Psoas muscle (tissue), 8 donors: ENCODE results near the gene THUMPD1. TPM values are rescaled to one million over a fixed set of nuclear protein-coding genes. Genes with fewer than 3 reads are reported as not detected.
A peak's percentile ranks its signal among the peaks of the same experiment; 100 is the strongest.
"Not testable (repeated sequence)": the region's sequence is repeated elsewhere in the genome, so short reads cannot be mapped to it uniquely, and the experiment has no call there.

Source experiments
- ATAC-seq, 4 donors: fragments of 200-7000 bp; cut with Tn5 transposase; one replicate each; pipeline ENCODE4 v1.9.1; 2020; ENCODE audit warnings: moderate library complexity in 3 of 4, mild to moderate bottlenecking in 2 of 4
- DNase-seq, 2 donors: peaks; one replicate each; pipeline ENCODE4 v3.0.0-alpha.2; 2020
- H3K27ac ChIP-seq: fragments of 200-600 bp; one replicate; pipeline ENCODE4 v1.8.0; 2022
- H3K27me3 ChIP-seq, 3 donors: fragments of 200-600 bp in 1 of 3; one replicate each; pipeline versions ENCODE4 v1.6.1 to v1.8.0; 2013 to 2022; ENCODE audit warnings: low read length in 2 of 3, mild to moderate bottlenecking in 2 of 3, moderate library complexity in 1 of 3; ENCODE audit not compliant: insufficient read depth in 3 of 3
- H3K36me3 ChIP-seq, 2 donors: fragments of 200-600 bp in 1 of 2; one replicate each; pipeline versions ENCODE4 v1.6.1 to v1.8.0; 2013 to 2022; ENCODE audit warnings: low read depth in 1 of 2, mild to moderate bottlenecking in 1 of 2, moderate library complexity in 1 of 2; ENCODE audit not compliant: insufficient read depth in 1 of 2
- H3K4me1 ChIP-seq: fragments of 200-600 bp; one replicate; pipeline ENCODE4 v1.8.0; 2022
- H3K4me3 ChIP-seq: fragments of 200-600 bp; one replicate; pipeline ENCODE4 v1.8.0; 2022; ENCODE audit warnings: mild to moderate bottlenecking
- H3K9me3 ChIP-seq: fragments of 200-600 bp; one replicate; pipeline ENCODE4 v1.8.0; 2022
- WGBS, 3 donors: extraction: QIAGEN DNeasy Blood & Tissue Kit; methylation state at CpG; one replicate each; pipeline versions ENCODE4 v1.1.6 to v1.1.7; 2013; 5-methylcytosine and 5-hydroxymethylcytosine counted together
- intact Hi-C, 2 donors: fragments of 100-400 bp; cut with DNase I; formaldehyde crosslinking; loops; one replicate each; pipeline versions ENCODE4 v1.11.0 to v1.14.2; 2022
- polyA plus RNA-seq, 3 donors: library from polyadenylated mRNA; stranded (reverse); fragments of 200-250 nt; gene quantifications; one replicate each; pipeline ENCODE4 v1.2.3, GENCODE V29; 2013
- total RNA-seq, 4 donors: library from RNA; stranded (reverse); fragmentation: NEBNext Ultra II Directional in 2 of 4; extraction: Animal tissue kit (Norgen Biotek cat#: 25700) in 2 of 4; gene quantifications; one replicate each; pipeline versions ENCODE4 v1.2.1 to v1.2.4, GENCODE V29; 2021 to 2023
- TF ChIP-seq, protein P1 (sequence below): fragments of 200-600 bp; IDR thresholded peaks from one replicate; pipeline ENCODE4 v1.8.0; 2022; ENCODE audit warnings: antibody characterized with exemption
- donor health status: healthy with polysubstance abuse.
- donor health status: DM: no; HTN: no; CAD: no; lungs with moderate emphysema.
- donor health status: Bipolar disorder and iron deficiency.
- donor health status: healthy.
- donor health status: DM: yes; HTN: yes; CAD: no.
- donor health status: DM: no; HTN: no; CAD: no.
- donor health status: DM: no; HTN: no; CAD: no.
- donor health status: DM: yes; HTN: yes; CAD: no.

Gene THUMPD1
- total and polyA plus RNA-seq, 7 donors = 13.0 to 29.5 (median 20.5) TPM

- TF ChIP-seq, protein P1, sequence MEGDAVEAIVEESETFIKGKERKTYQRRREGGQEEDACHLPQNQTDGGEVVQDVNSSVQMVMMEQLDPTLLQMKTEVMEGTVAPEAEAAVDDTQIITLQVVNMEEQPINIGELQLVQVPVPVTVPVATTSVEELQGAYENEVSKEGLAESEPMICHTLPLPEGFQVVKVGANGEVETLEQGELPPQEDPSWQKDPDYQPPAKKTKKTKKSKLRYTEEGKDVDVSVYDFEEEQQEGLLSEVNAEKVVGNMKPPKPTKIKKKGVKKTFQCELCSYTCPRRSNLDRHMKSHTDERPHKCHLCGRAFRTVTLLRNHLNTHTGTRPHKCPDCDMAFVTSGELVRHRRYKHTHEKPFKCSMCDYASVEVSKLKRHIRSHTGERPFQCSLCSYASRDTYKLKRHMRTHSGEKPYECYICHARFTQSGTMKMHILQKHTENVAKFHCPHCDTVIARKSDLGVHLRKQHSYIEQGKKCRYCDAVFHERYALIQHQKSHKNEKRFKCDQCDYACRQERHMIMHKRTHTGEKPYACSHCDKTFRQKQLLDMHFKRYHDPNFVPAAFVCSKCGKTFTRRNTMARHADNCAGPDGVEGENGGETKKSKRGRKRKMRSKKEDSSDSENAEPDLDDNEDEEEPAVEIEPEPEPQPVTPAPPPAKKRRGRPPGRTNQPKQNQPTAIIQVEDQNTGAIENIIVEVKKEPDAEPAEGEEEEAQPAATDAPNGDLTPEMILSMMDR = no peak
- H3K4me3 ChIP-seq = no peak overlapping the region
- DNase-seq (no peak), ATAC-seq (no peak)
- intact Hi-C loops = no loop called here
- H3K4me1 ChIP-seq = no peaks in the 10 kb centered on the region
- H3K27me3 ChIP-seq = no peaks in the 10 kb centered on the region
- peaks cover 2% of the 10 kb centered on the region for H3K9me3 ChIP-seq
- H3K36me3 ChIP-seq = no peaks in the 10 kb centered on the region
- no peak overlapping the region for H3K27ac ChIP-seq
Observed at GRCh38 chr16:20767577-20767976, 26.0 kb upstream of the THUMPD1 start.

DNA sequence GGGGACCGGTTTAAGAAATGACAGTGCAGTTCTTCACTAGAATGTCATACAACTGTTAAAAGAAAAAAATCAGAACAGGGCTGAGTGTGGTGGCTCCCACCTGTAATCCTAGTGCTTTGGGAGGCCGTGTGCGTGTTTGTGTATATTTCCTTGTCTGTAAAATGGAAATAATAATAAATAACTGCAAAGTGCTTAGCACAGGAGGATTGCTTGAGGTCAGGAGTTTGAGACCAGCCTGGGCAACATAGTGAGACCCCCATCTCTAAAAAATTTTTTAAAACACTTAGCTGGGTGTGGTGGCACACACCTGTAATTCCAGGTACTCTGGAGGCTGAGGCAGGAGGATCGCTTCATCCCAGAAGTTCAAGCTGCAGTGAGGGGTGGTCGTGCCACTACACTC, 24.7 kb upstream of the THUMPD1 start:
- DNase-seq = no peak
- TF ChIP-seq, protein P1 = no peak
- H3K4me3 ChIP-seq = no peak overlapping the region
- no peaks in the 10 kb centered on the region for H3K27me3 ChIP-seq
- H3K27ac ChIP-seq = no peak overlapping the region
- H3K4me1 ChIP-seq = no peaks in the 10 kb centered on the region
- ATAC-seq = no peak
- 85 to 91% (median 90%) methylated on average over 5 of the region's 5 CpGs for WGBS, 3 donors
- intact Hi-C loops = no loop called here
- H3K36me3 ChIP-seq = no peaks in the 10 kb centered on the region
- no peaks in the 10 kb centered on the region for H3K9me3 ChIP-seq

DNA sequence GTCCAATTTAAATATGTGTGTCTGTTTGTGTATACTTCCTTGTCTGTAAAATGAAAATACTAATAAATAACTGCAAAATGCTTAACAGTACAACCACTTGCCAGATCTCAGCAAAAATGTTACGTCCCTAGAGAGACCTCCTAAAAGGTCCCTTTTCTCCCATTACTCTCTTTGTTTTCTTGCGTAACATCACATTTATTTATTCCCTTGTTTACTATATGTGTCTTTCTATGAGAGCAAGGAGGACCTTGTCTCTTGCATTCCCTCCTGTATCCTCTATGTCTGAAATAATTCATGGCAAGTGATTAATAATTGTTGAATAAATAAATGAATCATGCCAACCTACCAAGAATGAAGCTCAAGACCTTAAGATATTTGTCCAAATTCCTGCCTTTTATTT, 24.1 kb upstream of the THUMPD1 start:
- TF ChIP-seq, protein P1 = no peak
- Histone ChIP-seq H3K27me3 (no peaks in the 10 kb centered on the region), H3K4me1 (no peaks in the 10 kb centered on the region), H3K27ac (no peak overlapping the region), H3K4me3 (no peak overlapping the region), H3K9me3 (no peaks in the 10 kb centered on the region), H3K36me3 (no peaks in the 10 kb centered on the region)
- no peak for DNase-seq
- no peak for ATAC-seq
- 90 to 96% (median 95%) methylated on average over 2 of the region's 2 CpGs for WGBS, 3 donors
- intact Hi-C loops = no loop called here

GRCh38 chr16:20764448-20764847, 22.8 kb upstream of the THUMPD1 start:
- H3K27ac ChIP-seq, H3K4me1 ChIP-seq, DNase-seq, H3K27me3 ChIP-seq, H3K4me3 ChIP-seq, H3K9me3 ChIP-seq, intact Hi-C loops, ATAC-seq, H3K36me3 ChIP-seq: not testable (repeated sequence)
- 37 to 63% (median 49%) methylated on average over 1 of the region's 1 CpG for WGBS, 3 donors

- no peaks in the 10 kb centered on the region for H3K36me3 ChIP-seq
- no peak within 1 kb of the TSS for H3K27ac ChIP-seq
- TF ChIP-seq, protein P1 = no peak
- no peaks in the 10 kb centered on the region for H3K27me3 ChIP-seq
- ATAC-seq = peak; percentile 59 to 73 (median 70)
- DNase-seq = no peak
- WGBS, 3 donors = 31 to 34% (median 33%) methylated on average over 10 of the region's 10 CpGs
- intact Hi-C loops = no loop called here
- no peaks in the 10 kb centered on the region for H3K9me3 ChIP-seq
- H3K4me3 ChIP-seq = peak within 1 kb of the TSS; percentile 45
- no peaks in the 10 kb centered on the region for H3K4me1 ChIP-seq
Observed at GRCh38 chr16:20763461-20764232, 22.0 kb upstream of the THUMPD1 start, which contains the start of gene ACSM3. Gene ACSM3, plus strand, starts transcription at chr16:20764014. Its CDS starts 6,021 bp downstream, at chr16:20770035.
